ENCODE results near the gene ATF2. TPM values are rescaled to one million over a fixed set of nuclear protein-coding genes. Genes with fewer than 3 reads are reported as not detected.

ATF2 gene
- total and polyA plus RNA-seq, 2 donors (not counting 1 experiment from before 2014, with no cell fraction given) = 23.6 to 66.8 TPM

- no peak overlapping the region for H3K4me3 ChIP-seq (ENCODE audit: control extremely low read depth in 1 of 5, extremely low read depth in 1 of 5, insufficient read depth in 1 of 5, low read depth in 2 of 5, low read length in 4 of 5)
- intact Hi-C loops (cut with micrococcal nuclease) = no loop called here
- CTCF ChIA-PET = no interaction called here
Observed at GRCh38 chr2:175195012-175195411, 27.0 kb upstream of the ATF2 start.

GRCh38 chr2:175188761-175189160 is 20.8 kb upstream of the ATF2 start:
- Histone ChIP-seq H3K9ac (ENCODE audit: low read length) (no peak overlapping the region), H3K36me3 (replicated peaks in 1 of 2; ENCODE audit: control extremely low read depth in 1 of 2, control insufficient read depth in 1 of 2, extremely low read depth in 1 of 2, insufficient read depth in 2 of 2, low read length in 1 of 2) (no peaks in the 10 kb centered on the region), H3K79me2 (ENCODE audit: control insufficient read depth, insufficient read depth, low read length) (no peaks in the 10 kb centered on the region), H3K4me3 (ENCODE audit: control extremely low read depth in 1 of 5, extremely low read depth in 1 of 5, insufficient read depth in 1 of 5, low read depth in 2 of 5, low read length in 4 of 5) (no peak overlapping the region), H4K20me1 (ENCODE audit: control insufficient read depth, insufficient read depth, low read length, poor library complexity, severe bottlenecking) (no peaks in the 10 kb centered on the region), H3K27me3 (replicated peaks in 1 of 4; ENCODE audit: control extremely low read depth in 1 of 4, control insufficient read depth in 3 of 4, insufficient read depth in 4 of 4, low read length in 3 of 4) (no peaks in the 10 kb centered on the region), H3K4me1 (ENCODE audit: control insufficient read depth in 2 of 2, insufficient read depth in 2 of 2, low read length in 2 of 2) (no peaks in the 10 kb centered on the region), H3K27ac (ENCODE audit: low read length in 2 of 2) (no peak overlapping the region), H3K4me2 (replicated peaks; ENCODE audit: low read depth, low read length, poor library complexity, severe bottlenecking) (no peak overlapping the region), H3K9me3 (ENCODE audit: control extremely low read depth in 1 of 3, control insufficient read depth in 2 of 3, insufficient read depth in 1 of 3, low read length in 2 of 3) (no peaks in the 10 kb centered on the region), H2AFZ (ENCODE audit: insufficient read depth, low read depth, low read length, poor library complexity, severe bottlenecking) (no peak overlapping the region)
- DNase-seq = no peak
- ChIA-PET CTCF (no interaction called here), POLR2A (no interaction called here)
- H3K4me1 Mint-ChIP-seq = no peaks in the 10 kb centered on the region
- no peak for ATAC-seq (ENCODE audit: low read depth)
- TF ChIP-seq EZH2 (IDR thresholded peaks at IDR 0.05; ENCODE audit: borderline replicate concordance, insufficient read depth, low read depth, low read length, poor library complexity, severe bottlenecking) (no peak), CTCF (IDR thresholded peaks at IDR 0.05) (no peak)
- no CpG with 5 or more reads among the region's 1 CpG for WGBS (ENCODE audit: insufficient coverage)
- H3K27me3 Mint-ChIP-seq = peaks cover 26% of the 10 kb centered on the region
- H3K4me3 Mint-ChIP-seq = no peak overlapping the region
- H3K9me3 Mint-ChIP-seq (ENCODE audit: insufficient read depth) = peaks cover 3% of the 10 kb centered on the region
- no peak overlapping the region for H3K27ac Mint-ChIP-seq
- intact Hi-C loops (cut with micrococcal nuclease) = no loop called here

More at GRCh38 chr2:175195012-175195411, 27.0 kb upstream of the ATF2 start:
- H3K27ac ChIP-seq (ENCODE audit: low read length in 2 of 2) = no peak overlapping the region
- H3K9ac ChIP-seq (ENCODE audit: low read length) = no peak overlapping the region
- H3K4me2 ChIP-seq (replicated peaks; ENCODE audit: low read depth, low read length, poor library complexity, severe bottlenecking) = no peak overlapping the region
- no peaks in the 10 kb centered on the region for H3K79me2 ChIP-seq (ENCODE audit: control insufficient read depth, insufficient read depth, low read length)
- H3K36me3 ChIP-seq (replicated peaks in 1 of 2; ENCODE audit: control extremely low read depth in 1 of 2, control insufficient read depth in 1 of 2, extremely low read depth in 1 of 2, insufficient read depth in 2 of 2, low read length in 1 of 2) = no peaks in the 10 kb centered on the region
- DNase-seq (no peak), ATAC-seq (ENCODE audit: low read depth) (no peak)
- TF ChIP-seq EZH2 (IDR thresholded peaks at IDR 0.05; ENCODE audit: borderline replicate concordance, insufficient read depth, low read depth, low read length, poor library complexity, severe bottlenecking) (no peak), CTCF (IDR thresholded peaks at IDR 0.05) (no peak)
- H3K9me3 ChIP-seq (ENCODE audit: control extremely low read depth in 1 of 3, control insufficient read depth in 2 of 3, insufficient read depth in 1 of 3, low read length in 2 of 3) = peaks cover 0 to 1% (median 0%) of the 10 kb centered on the region in 3 donors
- POLR2A ChIA-PET = no interaction called here
- H2AFZ ChIP-seq (ENCODE audit: insufficient read depth, low read depth, low read length, poor library complexity, severe bottlenecking) = no peak overlapping the region
- H3K4me3 Mint-ChIP-seq = no peak overlapping the region
- peaks cover 3% of the 10 kb centered on the region for H3K9me3 Mint-ChIP-seq (ENCODE audit: insufficient read depth)
- H3K4me1 Mint-ChIP-seq = no peaks in the 10 kb centered on the region
- no peaks in the 10 kb centered on the region for H4K20me1 ChIP-seq (ENCODE audit: control insufficient read depth, insufficient read depth, low read length, poor library complexity, severe bottlenecking)
- H3K4me1 ChIP-seq (ENCODE audit: control insufficient read depth in 2 of 2, insufficient read depth in 2 of 2, low read length in 2 of 2) = no peaks in the 10 kb centered on the region
- H3K27ac Mint-ChIP-seq = no peak overlapping the region
- H3K27me3 ChIP-seq (replicated peaks in 1 of 4; ENCODE audit: control extremely low read depth in 1 of 4, control insufficient read depth in 3 of 4, insufficient read depth in 4 of 4, low read length in 3 of 4) = no peaks in the 10 kb centered on the region
- peaks cover 51% of the 10 kb centered on the region for H3K27me3 Mint-ChIP-seq
